ENCODE data around the gene CAV3.

Gene CAV3

GRCh38 chr3:8746780-8747345 is 13.3 kb downstream of the CAV3 start:
- TF ChIP-seq, protein P1, sequence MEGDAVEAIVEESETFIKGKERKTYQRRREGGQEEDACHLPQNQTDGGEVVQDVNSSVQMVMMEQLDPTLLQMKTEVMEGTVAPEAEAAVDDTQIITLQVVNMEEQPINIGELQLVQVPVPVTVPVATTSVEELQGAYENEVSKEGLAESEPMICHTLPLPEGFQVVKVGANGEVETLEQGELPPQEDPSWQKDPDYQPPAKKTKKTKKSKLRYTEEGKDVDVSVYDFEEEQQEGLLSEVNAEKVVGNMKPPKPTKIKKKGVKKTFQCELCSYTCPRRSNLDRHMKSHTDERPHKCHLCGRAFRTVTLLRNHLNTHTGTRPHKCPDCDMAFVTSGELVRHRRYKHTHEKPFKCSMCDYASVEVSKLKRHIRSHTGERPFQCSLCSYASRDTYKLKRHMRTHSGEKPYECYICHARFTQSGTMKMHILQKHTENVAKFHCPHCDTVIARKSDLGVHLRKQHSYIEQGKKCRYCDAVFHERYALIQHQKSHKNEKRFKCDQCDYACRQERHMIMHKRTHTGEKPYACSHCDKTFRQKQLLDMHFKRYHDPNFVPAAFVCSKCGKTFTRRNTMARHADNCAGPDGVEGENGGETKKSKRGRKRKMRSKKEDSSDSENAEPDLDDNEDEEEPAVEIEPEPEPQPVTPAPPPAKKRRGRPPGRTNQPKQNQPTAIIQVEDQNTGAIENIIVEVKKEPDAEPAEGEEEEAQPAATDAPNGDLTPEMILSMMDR (conservative IDR thresholded peaks at IDR 0.05), result no peak
- TF ChIP-seq ZFX (IDR thresholded peaks at IDR 0.05), result no peak
- no peak overlapping the region for H3K27ac ChIP-seq

DNA sequence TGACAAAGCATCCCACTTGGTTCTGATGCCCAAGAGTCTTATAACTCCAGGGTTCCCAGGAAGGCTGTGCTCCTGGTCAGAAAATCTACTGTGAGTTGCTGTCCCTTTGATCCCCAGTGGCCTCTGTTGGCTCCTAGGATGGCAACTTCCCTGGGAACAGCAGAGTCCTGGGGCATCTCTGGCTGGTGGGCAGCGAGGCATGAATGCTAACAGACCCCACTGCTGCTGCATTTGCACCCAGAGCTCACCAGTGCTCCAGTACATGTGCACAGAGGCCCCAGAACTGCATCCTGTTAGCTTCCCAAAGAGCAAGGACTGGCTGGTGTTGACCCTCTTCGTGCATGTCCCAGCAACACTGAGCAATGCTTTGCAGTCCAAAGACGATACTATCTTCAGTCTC is 15.7 kb downstream of the CAV3 start:
- no peak overlapping the region for H3K27ac ChIP-seq
- TF ChIP-seq, protein P1 (conservative IDR thresholded peaks at IDR 0.05), result no peak
- TF ChIP-seq ZFX (IDR thresholded peaks at IDR 0.05), result no peak

DNA sequence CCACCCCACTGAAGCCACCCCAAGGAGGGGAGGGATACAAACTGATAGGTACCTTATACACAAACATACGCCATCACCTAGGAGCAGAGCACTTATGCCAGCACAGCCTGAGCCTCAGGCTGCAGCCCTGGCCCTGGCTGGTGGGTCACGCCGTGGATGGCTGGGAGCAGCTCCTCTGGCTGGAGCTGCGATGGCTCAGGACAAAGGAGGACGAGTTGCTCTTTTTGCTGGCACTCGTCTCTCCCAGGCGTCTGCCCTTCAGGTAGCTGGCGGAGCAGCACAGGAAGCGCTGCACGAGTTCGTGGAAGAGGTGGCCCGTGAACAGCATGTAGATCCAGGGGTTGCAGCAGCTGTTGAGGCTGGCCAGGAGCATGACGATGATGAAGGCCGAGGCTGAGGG is 19.2 kb downstream of the CAV3 start:
- TF ChIP-seq, protein P1 (conservative IDR thresholded peaks at IDR 0.05), result no peak
- TF ChIP-seq ZFX (IDR thresholded peaks at IDR 0.05), result no peak
- H3K27ac ChIP-seq, result no peak overlapping the region

GRCh38 chr3:8755097-8755496 is 21.5 kb downstream of the CAV3 start:
- no peak overlapping the region for H3K27ac ChIP-seq

GRCh38 chr3:8755564-8756237 is 22.1 kb downstream of the CAV3 start:
- H3K27ac ChIP-seq, result no peak overlapping the region
- TF ChIP-seq ZFX (IDR thresholded peaks at IDR 0.05), result no peak
- TF ChIP-seq, protein P1 (conservative IDR thresholded peaks at IDR 0.05), result no peak; the same call in 1 of the 2 replicates

More at GRCh38 chr3:8755097-8755496, 21.5 kb downstream of the CAV3 start:
- no peak for TF ChIP-seq ZFX (IDR thresholded peaks at IDR 0.05)
- TF ChIP-seq, protein P1 (conservative IDR thresholded peaks at IDR 0.05), result no peak

- no peak overlapping the region for H3K27ac ChIP-seq
- TF ChIP-seq, protein P1 (conservative IDR thresholded peaks at IDR 0.05), result no peak
- no peak for TF ChIP-seq ZFX (IDR thresholded peaks at IDR 0.05)
Measured at GRCh38 chr3:8756671-8757070, 23.1 kb downstream of the CAV3 start.
